H1 (cell line): ENCODE data around the gene XYLB. TPM values are rescaled to one million over a fixed set of nuclear protein-coding genes. Genes with fewer than 3 reads are reported as not detected.

Experiments
- POU5F1 ChIP-seq: IDR thresholded peaks from 2 replicates; pipeline ENCODE4 v1.6.1; 2011; ENCODE audit warnings: low read depth, mild to moderate bottlenecking, low read length, moderate library complexity
- polyA plus RNA-seq, 7 experiments: library from polyadenylated mRNA; depleted of rRNA in 3 of 7; stranded (reverse) in 5 of 7; unstranded in 2 of 7; fragments of >200 nt in 5 of 7; fragments of 200-250 nt in 2 of 7; gene quantifications; 1 replicate in 5 of 7; 2 replicates in 1 of 7; 4 replicates in 1 of 7; pipeline versions ENCODE4 v1.2.1 to v1.2.3, GENCODE V29; 2011 to 2013; ENCODE audit warnings: missing spikeins in 2 of 7, mixed read lengths in 2 of 7
- total RNA-seq: library from RNA; stranded (reverse); fragmentation: NEBNext Ultra II Directional; extraction: Animal tissue kit (Norgen Biotek cat#: 25700); gene quantifications from 2 replicates; pipeline ENCODE4 v1.2.1, GENCODE V29; 2021

Gene XYLB
- total and polyA plus RNA-seq, 2 of the 8 experiments (the other 6 are each of a cell fraction or from before 2014, with no cell fraction given): 1.7 to 5.5 TPM

DNA sequence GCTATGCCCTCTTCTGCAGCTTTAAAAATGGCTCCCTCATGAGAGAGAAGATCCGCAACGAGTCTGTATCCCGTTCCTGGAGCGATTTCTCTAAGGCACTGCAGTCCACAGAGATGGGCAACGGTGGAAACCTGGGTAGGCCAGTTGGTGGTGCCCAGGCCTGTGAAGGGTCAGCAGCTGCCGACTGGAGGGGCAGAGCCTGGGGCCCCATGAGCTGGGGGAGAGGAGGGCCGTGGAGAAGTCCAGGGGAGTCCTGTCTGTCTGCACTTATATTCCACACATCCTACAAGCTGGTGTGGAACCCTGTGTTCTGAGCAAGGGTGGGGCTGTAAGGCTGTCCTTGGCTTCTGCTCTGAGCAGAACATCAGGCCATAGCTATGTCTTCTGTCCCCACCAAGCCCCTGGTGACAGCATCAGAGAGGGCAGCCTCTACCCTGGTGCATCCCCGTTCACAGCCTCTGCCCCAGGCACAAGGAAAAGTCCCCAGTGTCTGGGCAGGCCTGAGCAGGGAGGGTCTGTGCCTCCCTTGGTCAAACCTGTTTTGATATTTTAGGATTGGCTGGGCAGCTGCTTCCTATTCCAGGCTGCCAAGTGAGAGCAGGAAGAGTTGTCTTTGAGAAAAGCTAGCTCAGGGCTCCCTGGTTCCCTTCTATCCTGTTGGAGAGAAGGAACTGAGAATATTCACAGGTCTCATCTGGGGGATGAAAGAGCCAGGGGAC, 29.7 kb downstream of the XYLB start (continued):
- TF ChIP-seq POU5F1: no peak
